ENCODE data around the gene SCYL1.

Gene SCYL1

GRCh38 chr11:65524741-65525545 is at the start of gene SCYL1:
TSS of gene SCYL1 (plus strand) at chr11:65525083. CDS start at chr11:65525154, 71 bp downstream.
- Histone ChIP-seq H3K27ac (ENCODE audit: low read length) (peak within 1 kb of the TSS; percentile 64), H3K4me3 (ENCODE audit: low read length in 2 of 2) (peak within 1 kb of the TSS; percentile 74 to 89), H3K4me1 (ENCODE audit: control insufficient read depth, insufficient read depth, low read length) (peaks cover 27% of the 10 kb centered on the region), H3K36me3 (ENCODE audit: control insufficient read depth in 2 of 2, insufficient read depth in 2 of 2, low read length in 2 of 2) (peaks cover 7 to 14% of the 10 kb centered on the region in 2 donors), H3K9me3 (ENCODE audit: control insufficient read depth in 2 of 2, low read length in 2 of 2) (no peaks in the 10 kb centered on the region), H3K27me3 (ENCODE audit: control insufficient read depth in 1 of 2, insufficient read depth in 2 of 2, low read length in 2 of 2) (no peaks in the 10 kb centered on the region), H3K9ac (ENCODE audit: low read length in 2 of 2) (peak within 1 kb of the TSS; percentile 80 to 91)

DNA sequence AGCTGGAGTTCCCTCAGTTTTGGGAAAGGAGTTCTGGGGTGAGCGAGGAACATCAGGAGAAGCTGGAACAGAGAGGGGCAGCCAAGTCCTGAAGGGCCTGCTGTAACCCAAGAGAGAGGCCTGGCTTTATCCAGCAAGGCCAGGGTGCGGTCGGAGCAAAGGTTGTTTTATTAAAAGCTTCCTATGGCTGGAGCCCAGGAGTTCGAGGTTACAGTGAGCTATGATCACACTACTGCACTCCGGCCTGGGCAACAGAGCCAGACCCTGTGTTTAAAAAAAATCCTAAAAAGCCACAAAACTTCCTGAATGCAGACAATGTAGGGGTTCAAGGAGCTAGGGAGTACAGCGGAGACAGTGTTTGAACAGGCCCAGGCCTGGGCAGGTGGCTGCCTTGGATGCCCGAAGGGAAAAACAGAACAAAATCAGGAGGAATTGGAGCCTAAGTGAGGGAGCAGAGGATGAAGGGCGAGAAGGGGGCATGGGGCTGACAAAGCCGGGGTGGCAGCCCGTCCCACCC is 48.2 kb upstream of the SCYL1 start:
- Histone ChIP-seq H3K9me3 (ENCODE audit: control insufficient read depth in 2 of 2, low read length in 2 of 2) (no peaks in the 10 kb centered on the region), H3K4me3 (ENCODE audit: low read length in 2 of 2) (peak overlapping the region; percentile 60 to 89), H3K27ac (ENCODE audit: low read length) (peak overlapping the region; percentile 100), H3K4me1 (ENCODE audit: control insufficient read depth, insufficient read depth, low read length) (peaks cover 52% of the 10 kb centered on the region), H3K36me3 (ENCODE audit: control insufficient read depth in 2 of 2, insufficient read depth in 2 of 2, low read length in 2 of 2) (no peaks in the 10 kb centered on the region), H3K27me3 (ENCODE audit: control insufficient read depth in 1 of 2, insufficient read depth in 2 of 2, low read length in 2 of 2) (no peaks in the 10 kb centered on the region), H3K9ac (ENCODE audit: low read length in 2 of 2) (peak overlapping the region; percentile 95 to 98)

DNA sequence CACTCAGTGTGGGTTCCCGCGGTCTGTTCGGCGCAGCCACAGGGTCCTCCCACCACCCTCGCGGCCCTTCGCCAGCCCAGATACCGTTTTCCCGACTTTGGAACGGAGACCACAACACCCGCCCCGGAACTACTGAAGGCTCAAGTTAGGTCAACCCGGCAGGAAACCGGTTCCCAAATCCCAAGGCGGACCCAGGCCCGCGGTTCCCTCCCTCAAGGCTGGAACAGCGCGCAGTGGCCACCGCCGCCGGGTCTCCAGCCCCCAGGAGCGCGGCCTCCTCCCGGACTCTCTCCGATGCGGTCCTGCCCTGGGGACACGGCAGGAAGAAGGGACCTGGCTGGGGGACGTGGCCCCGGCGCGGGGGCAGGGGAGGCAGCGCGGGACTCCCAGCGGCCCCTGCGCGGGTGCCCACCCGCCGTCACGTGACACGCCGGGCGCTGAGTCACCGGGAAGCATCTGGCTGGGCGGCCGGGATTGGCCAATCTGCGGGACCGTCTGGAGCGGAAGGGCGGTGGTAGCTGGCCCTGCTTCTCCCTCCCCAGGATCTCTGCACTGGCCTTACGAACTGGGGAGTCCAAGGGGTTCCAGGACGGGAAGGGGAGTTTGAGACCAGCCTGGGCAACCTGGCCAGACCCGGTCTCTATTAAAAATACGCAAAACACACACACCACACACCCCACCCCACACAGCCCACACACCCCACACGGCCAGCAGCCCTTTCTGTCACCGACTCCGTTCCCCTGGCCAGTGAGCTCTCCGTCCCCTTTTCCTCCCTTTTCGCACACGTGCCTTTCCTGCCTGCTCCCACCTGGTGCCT is 47.5 kb upstream of the SCYL1 start:
- H3K4me3 ChIP-seq (ENCODE audit: low read length in 2 of 2) = peak overlapping the region; percentile 74 to 89
- no peaks in the 10 kb centered on the region for H3K9me3 ChIP-seq (ENCODE audit: control insufficient read depth in 2 of 2, low read length in 2 of 2)
- peaks cover 46% of the 10 kb centered on the region for H3K4me1 ChIP-seq (ENCODE audit: control insufficient read depth, insufficient read depth, low read length)

DNA sequence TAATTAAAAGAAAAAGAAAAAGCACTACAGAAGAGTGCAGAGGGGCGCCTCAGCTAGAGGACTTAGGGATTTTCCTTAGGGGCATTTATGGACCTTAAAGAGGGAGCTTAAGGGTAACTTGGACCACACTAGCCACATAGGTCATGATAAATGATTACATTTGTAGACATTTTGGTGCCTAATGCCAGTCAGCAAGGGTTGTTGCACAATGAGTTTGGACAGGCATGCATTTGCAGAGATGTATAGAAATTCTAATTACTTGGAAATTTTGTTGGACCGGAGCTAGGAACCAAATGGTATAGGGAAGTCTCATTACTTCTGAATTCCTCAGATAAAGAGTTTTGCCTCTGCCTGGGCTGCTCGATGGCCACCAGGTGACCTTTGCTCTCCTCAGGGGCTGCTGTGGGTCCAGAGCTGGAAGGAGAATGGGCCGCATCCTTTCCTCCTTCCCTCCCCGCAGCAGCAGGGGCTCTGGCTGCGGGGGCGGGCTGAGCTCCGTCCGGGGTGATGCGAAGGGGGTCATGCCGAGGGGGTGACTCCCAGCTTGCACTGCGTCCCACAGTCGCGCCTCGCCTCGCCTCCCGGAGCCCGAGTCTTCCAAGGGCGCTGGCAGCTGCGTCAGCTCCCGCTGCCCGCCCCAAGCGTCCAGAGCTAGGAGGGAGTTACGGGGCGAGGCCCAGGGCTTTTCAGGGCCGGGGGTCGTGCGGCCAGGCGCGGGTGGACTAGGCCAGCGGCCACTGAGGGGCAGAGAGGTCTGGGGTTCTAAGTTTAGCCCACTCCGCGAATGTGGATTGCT is 46.3 kb upstream of the SCYL1 start:
- H3K9me3 ChIP-seq (ENCODE audit: control insufficient read depth in 2 of 2, low read length in 2 of 2) = no peaks in the 10 kb centered on the region
- H3K4me3 ChIP-seq (ENCODE audit: low read length in 2 of 2) = peak overlapping the region; percentile 55 to 69
- H3K27ac ChIP-seq (ENCODE audit: low read length) = peak overlapping the region; percentile 100
- no peaks in the 10 kb centered on the region for H3K36me3 ChIP-seq (ENCODE audit: control insufficient read depth in 2 of 2, insufficient read depth in 2 of 2, low read length in 2 of 2)
- peaks cover 45% of the 10 kb centered on the region for H3K4me1 ChIP-seq (ENCODE audit: control insufficient read depth, insufficient read depth, low read length)
- no peaks in the 10 kb centered on the region for H3K27me3 ChIP-seq (ENCODE audit: control insufficient read depth in 1 of 2, insufficient read depth in 2 of 2, low read length in 2 of 2)
- peak overlapping the region; percentile 93 to 95 for H3K9ac ChIP-seq (ENCODE audit: low read length in 2 of 2)

More for the DNA sequence above, 47.5 kb upstream of the SCYL1 start:
- H3K27me3 ChIP-seq (ENCODE audit: control insufficient read depth in 1 of 2, insufficient read depth in 2 of 2, low read length in 2 of 2) = no peaks in the 10 kb centered on the region
- H3K27ac ChIP-seq (ENCODE audit: low read length) = peak overlapping the region; percentile 100
- no peaks in the 10 kb centered on the region for H3K36me3 ChIP-seq (ENCODE audit: control insufficient read depth in 2 of 2, insufficient read depth in 2 of 2, low read length in 2 of 2)
- H3K9ac ChIP-seq (ENCODE audit: low read length in 2 of 2) = peak overlapping the region; percentile 95 to 98

- no peaks in the 10 kb centered on the region for H3K9me3 ChIP-seq (ENCODE audit: control insufficient read depth in 2 of 2, low read length in 2 of 2)
- H3K9ac ChIP-seq (ENCODE audit: low read length in 2 of 2) = peak overlapping the region; percentile 93 to 95
- H3K36me3 ChIP-seq (ENCODE audit: control insufficient read depth in 2 of 2, insufficient read depth in 2 of 2, low read length in 2 of 2) = no peaks in the 10 kb centered on the region
- peak overlapping the region; percentile 100 for H3K27ac ChIP-seq (ENCODE audit: low read length)
- peaks cover 46% of the 10 kb centered on the region for H3K4me1 ChIP-seq (ENCODE audit: control insufficient read depth, insufficient read depth, low read length)
- H3K27me3 ChIP-seq (ENCODE audit: control insufficient read depth in 1 of 2, insufficient read depth in 2 of 2, low read length in 2 of 2) = no peaks in the 10 kb centered on the region
- peak overlapping the region; percentile 55 to 69 for H3K4me3 ChIP-seq (ENCODE audit: low read length in 2 of 2)
Measured at GRCh38 chr11:65479184-65480145, 45.4 kb upstream of the SCYL1 start.

GRCh38 chr11:65482306-65482850 is 42.5 kb upstream of the SCYL1 start:
- H3K4me1 ChIP-seq (ENCODE audit: control insufficient read depth, insufficient read depth, low read length) = peaks cover 61% of the 10 kb centered on the region
- peak overlapping the region; percentile 16 to 29 for H3K9ac ChIP-seq (ENCODE audit: low read length in 2 of 2)
- H3K9me3 ChIP-seq (ENCODE audit: control insufficient read depth in 2 of 2, low read length in 2 of 2) = no peaks in the 10 kb centered on the region
- no peaks in the 10 kb centered on the region for H3K36me3 ChIP-seq (ENCODE audit: control insufficient read depth in 2 of 2, insufficient read depth in 2 of 2, low read length in 2 of 2)
- H3K4me3 ChIP-seq (ENCODE audit: low read length in 2 of 2) = no peak overlapping the region
- peak overlapping the region; percentile 100 for H3K27ac ChIP-seq (ENCODE audit: low read length)
- H3K27me3 ChIP-seq (ENCODE audit: control insufficient read depth in 1 of 2, insufficient read depth in 2 of 2, low read length in 2 of 2) = no peaks in the 10 kb centered on the region

DNA sequence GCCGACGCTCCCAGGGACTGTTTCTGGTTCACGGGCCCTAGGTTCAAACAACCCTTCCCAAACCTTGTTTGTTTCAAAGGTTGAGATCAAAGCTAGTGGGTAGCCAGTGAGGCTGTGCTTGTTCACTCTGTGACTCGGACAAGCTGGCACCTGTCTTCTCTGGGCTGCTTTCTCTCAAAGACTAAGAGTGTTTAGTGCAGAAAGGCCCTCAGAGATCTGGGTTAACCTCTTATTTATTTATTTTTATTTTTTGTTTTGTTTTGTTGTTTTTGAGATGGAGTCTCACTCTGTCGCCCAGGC is 39.0 kb upstream of the SCYL1 start:
- no peak overlapping the region for H3K4me3 ChIP-seq (ENCODE audit: low read length in 2 of 2)
- peak overlapping the region; percentile 52 to 55 for H3K9ac ChIP-seq (ENCODE audit: low read length in 2 of 2)
- H3K27ac ChIP-seq (ENCODE audit: low read length) = peak overlapping the region; percentile 100
- no peaks in the 10 kb centered on the region for H3K36me3 ChIP-seq (ENCODE audit: control insufficient read depth in 2 of 2, insufficient read depth in 2 of 2, low read length in 2 of 2)
- no peaks in the 10 kb centered on the region for H3K9me3 ChIP-seq (ENCODE audit: control insufficient read depth in 2 of 2, low read length in 2 of 2)
- H3K4me1 ChIP-seq (ENCODE audit: control insufficient read depth, insufficient read depth, low read length) = peaks cover 66% of the 10 kb centered on the region
- no peaks in the 10 kb centered on the region for H3K27me3 ChIP-seq (ENCODE audit: control insufficient read depth in 1 of 2, insufficient read depth in 2 of 2, low read length in 2 of 2)

GRCh38 chr11:65486570-65487466 is 38.1 kb upstream of the SCYL1 start:
- H3K27ac ChIP-seq (ENCODE audit: low read length) = peak overlapping the region; percentile 100
- H3K27me3 ChIP-seq (ENCODE audit: control insufficient read depth in 1 of 2, insufficient read depth in 2 of 2, low read length in 2 of 2) = no peaks in the 10 kb centered on the region
- peaks cover 70% of the 10 kb centered on the region for H3K4me1 ChIP-seq (ENCODE audit: control insufficient read depth, insufficient read depth, low read length)
- no peaks in the 10 kb centered on the region for H3K36me3 ChIP-seq (ENCODE audit: control insufficient read depth in 2 of 2, insufficient read depth in 2 of 2, low read length in 2 of 2)
- no peaks in the 10 kb centered on the region for H3K9me3 ChIP-seq (ENCODE audit: control insufficient read depth in 2 of 2, low read length in 2 of 2)
- peak overlapping the region in 1 of 2 donors; percentile 52 for H3K4me3 ChIP-seq (ENCODE audit: low read length in 2 of 2)
- H3K9ac ChIP-seq (ENCODE audit: low read length in 2 of 2) = peak overlapping the region; percentile 54 to 79
